ENCODE data around the gene MCC. TPM values are rescaled to one million over a fixed set of nuclear protein-coding genes. Genes with fewer than 3 reads are reported as not detected.

MCC gene
- total RNA-seq, 3 donors from 2014 or later, result 24.3 to 46.5 (median 29.4) TPM

GRCh38 chr5:113119246-113119924, 368.9 kb downstream of the MCC start:
- Histone ChIP-seq H3K27ac (peak overlapping the region in 1 of 2 donors; percentile 53), H3K27me3 (no peaks in the 10 kb centered on the region), H3K4me3 (no peak overlapping the region), H3K36me3 (no peaks in the 10 kb centered on the region), H3K4me1 (no peaks in the 10 kb centered on the region), H3K9me3 (no peaks in the 10 kb centered on the region)
- intact Hi-C loops (cut with DNase I; ENCODE audit: low total_unique reads), result no loop called here
- no peak for DNase-seq (ENCODE audit: low spot score in 2 of 2)
- TF ChIP-seq CTCF (IDR thresholded peaks at IDR 0.05) (no peak), POLR2A (IDR thresholded peaks at IDR 0.05) (no peak), POLR2AphosphoS5 (IDR thresholded peaks at IDR 0.05) (no peak)

- peak overlapping the region in 1 of 2 donors; percentile 53 for H3K27ac ChIP-seq
- no peak overlapping the region for H3K4me3 ChIP-seq
- H3K27me3 ChIP-seq, result no peaks in the 10 kb centered on the region
- no peaks in the 10 kb centered on the region for H3K4me1 ChIP-seq
- intact Hi-C loops (cut with DNase I; ENCODE audit: low total_unique reads), result no loop called here
- no peaks in the 10 kb centered on the region for H3K9me3 ChIP-seq
- TF ChIP-seq CTCF (IDR thresholded peaks at IDR 0.05) (no peak), POLR2AphosphoS5 (IDR thresholded peaks at IDR 0.05) (no peak), POLR2A (IDR thresholded peaks at IDR 0.05) (no peak)
- no peaks in the 10 kb centered on the region for H3K36me3 ChIP-seq
- DNase-seq (ENCODE audit: low spot score in 2 of 2), result no peak
Measured at GRCh38 chr5:113118765-113119164, 369.5 kb downstream of the MCC start.

- intact Hi-C loops (cut with DNase I; ENCODE audit: low total_unique reads), result no loop called here
- Histone ChIP-seq H3K27me3 (no peaks in the 10 kb centered on the region), H3K4me3 (no peak overlapping the region), H3K9me3 (no peaks in the 10 kb centered on the region), H3K4me1 (no peaks in the 10 kb centered on the region), H3K36me3 (no peaks in the 10 kb centered on the region), H3K27ac (no peak overlapping the region)
- TF ChIP-seq POLR2AphosphoS5 (IDR thresholded peaks at IDR 0.05), result no peak
- TF ChIP-seq CTCF (IDR thresholded peaks at IDR 0.05), result no peak
- TF ChIP-seq POLR2A (IDR thresholded peaks at IDR 0.05), result no peak
- no peak for DNase-seq (ENCODE audit: low spot score in 2 of 2)
Measured at GRCh38 chr5:113118298-113118697, 370.0 kb downstream of the MCC start.

GRCh38 chr5:113117543-113118115, 370.6 kb downstream of the MCC start:
- no peaks in the 10 kb centered on the region for H3K27me3 ChIP-seq
- no peaks in the 10 kb centered on the region for H3K36me3 ChIP-seq
- H3K9me3 ChIP-seq, result no peaks in the 10 kb centered on the region
- no peak overlapping the region for H3K4me3 ChIP-seq
- no peak for DNase-seq (ENCODE audit: low spot score in 2 of 2)
- intact Hi-C loops (cut with DNase I; ENCODE audit: low total_unique reads), result no loop called here
- TF ChIP-seq POLR2AphosphoS5 (IDR thresholded peaks at IDR 0.05) (no peak), CTCF (IDR thresholded peaks at IDR 0.05) (no peak), POLR2A (IDR thresholded peaks at IDR 0.05) (no peak)
- no peak overlapping the region for H3K27ac ChIP-seq
- no peaks in the 10 kb centered on the region for H3K4me1 ChIP-seq

GRCh38 chr5:113115956-113116355, 372.3 kb downstream of the MCC start:
- Histone ChIP-seq H3K4me3 (no peak overlapping the region), H3K36me3 (no peaks in the 10 kb centered on the region), H3K4me1 (no peaks in the 10 kb centered on the region), H3K27ac (no peak overlapping the region), H3K27me3 (no peaks in the 10 kb centered on the region), H3K9me3 (no peaks in the 10 kb centered on the region)
- DNase-seq (ENCODE audit: low spot score in 2 of 2), result no peak
- intact Hi-C loops (cut with DNase I; ENCODE audit: low total_unique reads), result no loop called here
- TF ChIP-seq CTCF (IDR thresholded peaks at IDR 0.05) (no peak), POLR2A (IDR thresholded peaks at IDR 0.05) (no peak), POLR2AphosphoS5 (IDR thresholded peaks at IDR 0.05) (no peak)

Measured in breast epithelium (tissue), 4 donors.